ENCODE data around the gene MYL12B.

GRCh38 chr18:3224223-3224622, 37.7 kb upstream of the MYL12B start:
- TF ChIP-seq POLR2AphosphoS5 (IDR thresholded peaks at IDR 0.05; ENCODE audit: low read depth, low read length) (no peak), POLR2A (IDR thresholded peaks at IDR 0.05; ENCODE audit: low read depth, low read length) (no peak)

Data from GM12892 (cell line).